Neural cell (in vitro differentiated cells): Measurements from ENCODE around the gene APH1B. TPM values are rescaled to one million over a fixed set of nuclear protein-coding genes. Genes with fewer than 3 reads are reported as not detected.

ENCODE experiments used
- H2AFZ ChIP-seq: fragments of 200-600, 300-800 bp; sonication (generic), shearing (Covaris generic); 2 replicates; pipeline ENCODE4 v1.6.0; 2014; ENCODE audit warnings: low read depth, mild to moderate bottlenecking, antibody characterized with exemption, low read length, moderate library complexity
- H3F3A ChIP-seq: fragments of 200-600 bp; shearing (Covaris generic); 2 replicates; pipeline ENCODE4 v1.6.1; 2016; ENCODE audit warnings: mild to moderate bottlenecking, moderate library complexity, mixed read lengths, antibody characterized with exemption, low read length; ENCODE audit not compliant: insufficient read depth, poor library complexity, severe bottlenecking
- H3K27ac ChIP-seq: fragments of 200-600, 300-800 bp; sonication (generic), shearing (Covaris generic); 2 replicates; pipeline ENCODE4 v1.5.1; 2014; ENCODE audit warnings: mild to moderate bottlenecking, low read length, moderate library complexity
- H3K27me3 ChIP-seq: fragments of 300-800, 200-600 bp; sonication (generic), shearing (Covaris generic); 2 replicates; pipeline ENCODE4 v1.6.0; 2014; ENCODE audit warnings: mild to moderate bottlenecking, low read depth, low read length, moderate library complexity; ENCODE audit not compliant: insufficient read depth
- H3K36me3 ChIP-seq: fragments of 300-800, 200-600 bp; sonication (generic), shearing (Covaris generic); 2 replicates; pipeline ENCODE4 v1.5.1; 2014; ENCODE audit warnings: mild to moderate bottlenecking, antibody characterized with exemption, low read length, moderate library complexity; ENCODE audit not compliant: insufficient read depth
- H3K4me2 ChIP-seq: fragments of 300-800, 200-600 bp; sonication (generic), shearing (Covaris generic); 2 replicates; pipeline ENCODE4 v1.6.0; 2014; ENCODE audit warnings: mild to moderate bottlenecking, low read length
- H3K4me3 ChIP-seq: fragments of 300-800, 200-600 bp; sonication (generic), shearing (Covaris generic); 2 replicates; pipeline ENCODE4 v1.5.1; 2014; ENCODE audit warnings: mild to moderate bottlenecking, low read length, moderate library complexity
- H3K79me2 ChIP-seq: fragments of 200-600 bp; shearing (Covaris generic); replicated peaks from 2 replicates; pipeline ENCODE4 v1.6.0; 2014; ENCODE audit warnings: mild to moderate bottlenecking, low read length, moderate library complexity; ENCODE audit not compliant: insufficient read depth
- H3K9ac ChIP-seq: fragments of 300-800, 200-600 bp; sonication (generic), shearing (Covaris generic); 2 replicates; pipeline ENCODE4 v1.6.1; 2016; ENCODE audit warnings: mild to moderate bottlenecking, low read length, mixed read lengths
- H3K9me2 ChIP-seq: fragments of 200-600 bp; shearing (Covaris generic); 2 replicates; pipeline ENCODE4 v1.6.1; 2016; ENCODE audit warnings: mild to moderate bottlenecking, low read length, mixed read lengths; ENCODE audit not compliant: insufficient read depth
- H3K9me3 ChIP-seq: fragments of 200-600, 300-800 bp; sonication (generic), shearing (Covaris generic); 2 replicates; pipeline ENCODE4 v1.6.1; 2016; ENCODE audit warnings: mild to moderate bottlenecking, mixed run types, low read length, moderate library complexity, mixed read lengths
- H4K20me1 ChIP-seq: fragments of 200-600 bp; shearing (Covaris generic); 2 replicates; pipeline ENCODE4 v1.6.1; 2016; ENCODE audit warnings: mild to moderate bottlenecking, mixed run types; ENCODE audit not compliant: insufficient read depth
- EP300 ChIP-seq: fragments of 450-650 bp; conservative IDR thresholded peaks from 2 replicates; pipeline ENCODE4 v1.6.1; 2014; ENCODE audit warnings: antibody characterized with exemption, mild to moderate bottlenecking, moderate library complexity; ENCODE audit not compliant: poor library complexity, severe bottlenecking
- EZH2 ChIP-seq: fragments of 200-600, 300-800 bp; shearing (Covaris generic), sonication (generic); IDR thresholded peaks from 2 replicates; pipeline ENCODE4 v1.6.1; 2014; ENCODE audit warnings: antibody characterized with exemption, low read length, borderline replicate concordance, mild to moderate bottlenecking; ENCODE audit not compliant: insufficient read depth, poor library complexity, severe bottlenecking
- MXI1 ChIP-seq: fragments of 450-650 bp; conservative IDR thresholded peaks from 2 replicates; pipeline ENCODE4 v1.6.1; 2014; ENCODE audit warnings: antibody characterized with exemption, mild to moderate bottlenecking; ENCODE audit not compliant: poor library complexity, severe bottlenecking
- POLR2AphosphoS5 ChIP-seq: IDR thresholded peaks from 2 replicates; pipeline ENCODE4 v1.6.1; 2012
- RAD21 ChIP-seq: fragments of 450-650 bp; conservative IDR thresholded peaks from 2 replicates; pipeline ENCODE4 v1.6.1; 2014; ENCODE audit warnings: antibody characterized with exemption, mild to moderate bottlenecking, moderate library complexity
- REST ChIP-seq: IDR thresholded peaks from 2 replicates; pipeline ENCODE4 v1.6.1; 2012; ENCODE audit warnings: borderline replicate concordance
- SMC3 ChIP-seq: fragments of 450-650 bp; conservative IDR thresholded peaks from 2 replicates; pipeline ENCODE4 v1.6.1; 2014; ENCODE audit warnings: antibody characterized with exemption, mild to moderate bottlenecking, moderate library complexity; ENCODE audit not compliant: poor library complexity
- TAF1 ChIP-seq: IDR thresholded peaks from 2 replicates; pipeline ENCODE4 v1.6.1; 2012; ENCODE audit warnings: low read depth
- polyA plus RNA-seq: library from polyadenylated mRNA; depleted of rRNA; stranded (reverse); fragments of >200 nt; gene quantifications from 2 replicates; pipeline ENCODE4 v1.2.3, GENCODE V29; 2014
- TF ChIP-seq, protein P1 (sequence below): fragments of 450-650 bp; IDR thresholded peaks from 2 replicates; pipeline ENCODE4 v1.5.1; 2014; ENCODE audit warnings: antibody characterized with exemption, mild to moderate bottlenecking, moderate library complexity; ENCODE audit not compliant: poor library complexity, severe bottlenecking

The APH1B gene
- polyA plus RNA-seq, 1 donor from 2014 or later, result 14.6 TPM

DNA sequence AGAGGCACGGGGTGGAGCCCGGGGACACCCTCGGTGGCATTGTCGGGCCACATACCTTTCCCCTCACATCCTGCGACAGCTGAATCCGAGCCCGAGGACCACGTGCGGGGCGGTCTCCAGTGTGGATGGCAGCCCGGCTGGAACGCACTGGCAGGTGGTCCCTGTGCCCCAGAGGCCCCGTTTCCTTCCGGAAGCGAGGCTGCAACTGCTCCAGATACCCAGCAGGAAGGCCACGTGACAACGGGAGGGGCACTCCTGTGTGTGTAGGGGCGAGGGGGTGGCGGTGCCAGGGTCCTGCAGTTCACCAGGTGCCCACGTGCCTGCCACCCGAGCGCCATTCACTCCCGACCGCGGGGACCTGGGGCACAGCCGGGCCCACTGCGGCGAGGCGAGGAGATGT, 44.1 kb downstream of the APH1B start:
- Histone ChIP-seq H3K27me3 (no peaks in the 10 kb centered on the region), H3K36me3 (no peaks in the 10 kb centered on the region), H3K9me3 (no peaks in the 10 kb centered on the region), H3K79me2 (no peaks in the 10 kb centered on the region), H3K9me2 (no peaks in the 10 kb centered on the region), H2AFZ (no peak overlapping the region), H3F3A (no peaks in the 10 kb centered on the region), H3K9ac (no peak overlapping the region), H4K20me1 (no peaks in the 10 kb centered on the region), H3K4me3 (no peak overlapping the region), H3K4me2 (no peak overlapping the region), H3K27ac (no peak overlapping the region)
- TF ChIP-seq EZH2, result no peak
- no peak for TF ChIP-seq EP300
- TF ChIP-seq SMC3, result no peak
- no peak for TF ChIP-seq MXI1
- TF ChIP-seq POLR2AphosphoS5, result no peak
- TF ChIP-seq TAF1, result no peak
- TF ChIP-seq, protein P1, sequence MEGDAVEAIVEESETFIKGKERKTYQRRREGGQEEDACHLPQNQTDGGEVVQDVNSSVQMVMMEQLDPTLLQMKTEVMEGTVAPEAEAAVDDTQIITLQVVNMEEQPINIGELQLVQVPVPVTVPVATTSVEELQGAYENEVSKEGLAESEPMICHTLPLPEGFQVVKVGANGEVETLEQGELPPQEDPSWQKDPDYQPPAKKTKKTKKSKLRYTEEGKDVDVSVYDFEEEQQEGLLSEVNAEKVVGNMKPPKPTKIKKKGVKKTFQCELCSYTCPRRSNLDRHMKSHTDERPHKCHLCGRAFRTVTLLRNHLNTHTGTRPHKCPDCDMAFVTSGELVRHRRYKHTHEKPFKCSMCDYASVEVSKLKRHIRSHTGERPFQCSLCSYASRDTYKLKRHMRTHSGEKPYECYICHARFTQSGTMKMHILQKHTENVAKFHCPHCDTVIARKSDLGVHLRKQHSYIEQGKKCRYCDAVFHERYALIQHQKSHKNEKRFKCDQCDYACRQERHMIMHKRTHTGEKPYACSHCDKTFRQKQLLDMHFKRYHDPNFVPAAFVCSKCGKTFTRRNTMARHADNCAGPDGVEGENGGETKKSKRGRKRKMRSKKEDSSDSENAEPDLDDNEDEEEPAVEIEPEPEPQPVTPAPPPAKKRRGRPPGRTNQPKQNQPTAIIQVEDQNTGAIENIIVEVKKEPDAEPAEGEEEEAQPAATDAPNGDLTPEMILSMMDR, result no peak
- TF ChIP-seq REST, result no peak
- TF ChIP-seq RAD21, result no peak

DNA sequence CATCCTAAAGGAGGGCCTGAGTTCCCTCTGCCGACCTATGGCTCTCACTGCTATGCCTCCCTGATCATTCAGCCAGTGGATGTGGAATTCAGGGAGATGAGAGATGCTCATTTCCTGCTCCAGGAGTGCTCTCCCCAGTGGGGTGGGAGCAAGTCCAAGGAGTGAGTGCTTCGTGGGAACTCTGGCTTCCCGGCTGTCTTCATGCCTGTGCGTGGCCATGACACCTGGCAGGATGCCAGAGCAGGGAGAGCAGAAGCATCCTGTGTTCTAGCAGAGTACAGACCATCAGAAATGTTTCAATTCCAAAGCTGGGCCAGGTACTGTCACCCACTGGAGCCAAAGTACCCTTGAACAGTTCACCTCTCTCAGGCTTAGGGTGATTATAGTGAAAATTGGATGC, 45.1 kb downstream of the APH1B start:
- Histone ChIP-seq H3K9ac (no peak overlapping the region), H3K27ac (no peak overlapping the region), H2AFZ (no peak overlapping the region), H3F3A (no peaks in the 10 kb centered on the region), H3K9me2 (no peaks in the 10 kb centered on the region), H3K27me3 (no peaks in the 10 kb centered on the region), H3K79me2 (no peaks in the 10 kb centered on the region), H3K36me3 (no peaks in the 10 kb centered on the region), H3K4me2 (no peak overlapping the region), H4K20me1 (no peaks in the 10 kb centered on the region), H3K9me3 (no peaks in the 10 kb centered on the region), H3K4me3 (no peak overlapping the region)
- TF ChIP-seq REST, result no peak
- TF ChIP-seq MXI1, result no peak
- no peak for TF ChIP-seq SMC3
- TF ChIP-seq POLR2AphosphoS5, result no peak
- TF ChIP-seq RAD21, result no peak
- TF ChIP-seq EP300, result no peak
- TF ChIP-seq EZH2, result no peak
- TF ChIP-seq, protein P1, result no peak
- TF ChIP-seq TAF1, result no peak
